ENCODE data around the gene TGFB1. TPM values are rescaled to one million over a fixed set of nuclear protein-coding genes. Genes with fewer than 3 reads are reported as not detected.
A peak's percentile ranks its signal among the peaks of the same experiment; 100 is the strongest.

Gene TGFB1
- total and polyA plus RNA-seq, 9 of the 15 experiments (the other 6 are each of a cell fraction or from before 2014, with no cell fraction given): 0.24 to 159 (median 17.2) TPM

GRCh38 chr19:41351339-41352245, 2.1 kb downstream of the TGFB1 start (continued):
- TF ChIP-seq ARID4B (CRISPR knock-in tag; IDR thresholded peaks at IDR 0.05) (peak; percentile 51; the same call in 1 of the 2 replicates), MITF (IDR thresholded peaks at IDR 0.05) (no peak), CBX1 (IDR thresholded peaks at IDR 0.05; ENCODE audit: low read depth) (no peak), RBM17 (IDR thresholded peaks at IDR 0.05; ENCODE audit: borderline replicate concordance, low read depth, low read length) (no peak), ZNF586 (CRISPR knock-in tag; conservative IDR thresholded peaks at IDR 0.05) (no peak), CTBP1 (IDR thresholded peaks at IDR 0.05; ENCODE audit: borderline replicate concordance) (no peak), MAZ (CRISPR knock-in tag; conservative IDR thresholded peaks at IDR 0.05 in 1 of 2, IDR thresholded peaks at IDR 0.05 in 1 of 2) (peak; percentile 82 to 87; a peak in 3 of 4 replicates), DPF2 (IDR thresholded peaks at IDR 0.05) (no peak), TFE3 (CRISPR knock-in tag; IDR thresholded peaks at IDR 0.05) (no peak), HCFC1 (IDR thresholded peaks at IDR 0.05; ENCODE audit: low read depth, low read length) (no peak), ZNF655 (CRISPR knock-in tag; IDR thresholded peaks at IDR 0.05) (no peak), NRF1 (conservative IDR thresholded peaks at IDR 0.05 in 1 of 2, IDR thresholded peaks at IDR 0.05 in 1 of 2) (peak in 1 of 2 experiments; percentile 60; a peak in 3 of 4 replicates), SUPT5H (IDR thresholded peaks at IDR 0.05) (0 out of 2 replicates have a peak, but pooled peaks have one; percentile 6), BRD4 (IDR thresholded peaks at IDR 0.05) (no peak), SMAD1 (IDR thresholded peaks at IDR 0.05; ENCODE audit: low read depth, low read length, partially characterized antibody) (no peak), KDM1A (IDR thresholded peaks at IDR 0.05) (no peak), PKNOX1 (IDR thresholded peaks at IDR 0.05) (no peak)
